HuH-7.5 (cell line): ENCODE data around the gene RNF115.
"Not testable (repeated sequence)": the region's sequence is repeated elsewhere in the genome, so short reads cannot be mapped to it uniquely, and the experiment has no call there.

Experiments
- DNase-seq: peaks from one replicate; pipeline ENCODE4 v3.0.0; 2011; ENCODE audit warnings: low spot score

The RNF115 gene

DNA sequence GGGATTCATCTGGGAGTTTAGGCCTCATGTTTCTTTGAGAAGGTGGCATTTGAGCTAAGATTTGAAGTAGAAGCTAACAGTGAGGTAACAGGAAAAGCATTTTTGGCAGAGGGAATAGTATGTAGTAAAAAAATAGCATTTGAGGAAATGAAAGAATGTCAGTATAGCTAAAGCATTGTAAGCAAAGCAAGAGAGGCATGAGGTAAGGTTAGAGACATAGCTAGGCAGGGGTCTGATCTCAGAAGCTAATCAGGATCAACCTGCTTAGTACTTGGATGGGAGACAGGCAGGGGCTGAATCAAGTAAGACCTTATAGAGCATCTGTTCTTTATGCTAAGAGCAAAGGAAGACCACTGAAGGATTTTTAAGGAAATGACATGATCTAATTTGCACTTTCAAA, 4.1 kb upstream of the RNF115 start:
- DNase-seq, result no peak

DNA sequence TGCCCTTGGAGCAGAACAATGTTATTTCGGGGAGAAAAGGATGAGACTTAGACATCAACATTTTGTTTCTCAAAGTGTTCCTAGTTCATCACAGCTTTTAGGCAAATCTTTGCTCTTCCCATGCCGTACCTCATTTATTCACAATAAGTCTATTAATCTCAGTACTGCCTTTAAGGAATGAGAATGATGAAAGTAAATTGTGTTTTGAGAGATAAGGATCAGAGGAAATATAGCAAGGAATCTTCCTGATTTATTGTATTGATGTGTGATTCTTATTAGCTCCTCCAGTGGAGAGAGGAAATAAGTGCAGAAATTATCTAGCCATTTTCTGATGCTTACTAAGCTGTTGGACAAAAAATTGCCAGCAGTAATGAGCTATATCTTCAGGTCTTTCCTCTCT, 2.1 kb upstream of the RNF115 start:
- no peak for DNase-seq

DNA sequence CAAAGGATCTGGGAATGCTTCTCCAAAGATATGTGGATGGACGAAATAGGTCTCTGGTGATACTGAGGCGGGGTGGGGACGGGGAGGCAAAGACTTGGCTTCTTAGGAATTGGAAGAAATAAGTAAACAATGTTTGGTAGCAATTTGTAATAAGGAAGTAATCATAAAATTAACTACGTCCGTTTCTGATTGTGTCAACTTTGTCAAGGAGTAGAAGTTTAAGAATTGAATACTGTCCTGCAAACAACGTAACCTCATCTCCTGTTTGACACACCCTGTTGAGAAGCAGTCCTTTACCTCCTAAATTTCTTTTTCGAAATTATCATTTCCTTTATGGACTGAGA, 576 bp upstream of the RNF115 start:
- DNase-seq, result no peak

- not testable (repeated sequence) for DNase-seq
Observed at GRCh38 chr1:145822779-145823331, 1.0 kb downstream of the RNF115 start.

DNA sequence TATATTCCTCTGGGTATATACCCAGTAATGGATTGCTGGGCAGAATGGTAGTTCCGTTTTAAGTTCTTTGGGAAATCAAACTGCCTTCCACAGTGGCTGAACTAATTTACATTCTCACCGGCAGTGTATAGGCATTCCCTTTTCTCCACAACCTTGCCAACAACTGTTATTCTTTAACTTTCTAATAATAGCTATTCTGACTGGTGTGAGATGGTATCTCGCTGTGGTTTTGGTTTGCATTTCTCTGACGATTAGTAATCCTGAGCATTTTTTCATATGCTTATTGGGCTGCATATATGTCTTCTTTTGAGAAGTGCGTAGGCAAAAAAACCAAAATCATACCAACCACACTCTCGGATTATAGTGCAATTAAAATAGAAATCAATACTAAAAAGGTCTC, 5.8 kb downstream of the RNF115 start:
- not testable (repeated sequence) for DNase-seq

DNA sequence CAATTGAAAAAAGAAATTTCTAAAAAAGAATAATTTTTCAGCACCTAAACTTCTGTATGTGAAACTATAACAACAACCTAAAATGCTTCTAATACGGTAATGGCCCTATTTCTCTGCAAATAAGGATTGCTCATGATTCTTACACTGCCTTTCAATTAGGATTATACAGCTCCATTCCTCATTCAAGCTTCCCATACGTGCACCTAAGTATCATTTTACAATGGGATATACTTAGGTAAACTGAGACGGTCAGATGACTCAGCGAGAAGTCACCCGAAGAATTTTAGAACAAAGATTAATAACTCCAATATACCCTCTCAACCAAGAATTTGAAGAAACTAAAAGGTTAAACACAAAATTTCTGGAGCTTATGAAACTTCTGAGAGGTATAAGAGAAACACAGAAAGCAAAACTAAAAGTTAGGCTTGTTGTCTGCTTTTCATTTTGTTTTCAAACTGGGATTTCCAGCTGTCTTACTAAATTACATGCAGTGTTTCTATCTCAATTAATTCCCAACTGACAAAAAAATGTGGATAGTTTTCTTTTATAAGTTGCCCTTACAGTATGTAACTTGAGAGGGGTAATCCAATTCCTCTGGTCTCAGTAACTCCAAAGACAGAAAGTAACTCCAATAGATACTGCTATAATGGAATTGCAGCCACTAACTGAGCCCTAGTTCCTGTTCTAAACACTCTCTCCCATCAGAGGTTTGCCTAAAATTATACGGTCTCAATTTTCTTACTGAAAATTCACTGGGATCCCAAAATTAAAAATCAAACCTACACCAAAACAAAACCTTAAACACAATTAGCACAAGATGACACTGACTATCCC, 10.7 kb downstream of the RNF115 start:
- not testable (repeated sequence) for DNase-seq

DNA sequence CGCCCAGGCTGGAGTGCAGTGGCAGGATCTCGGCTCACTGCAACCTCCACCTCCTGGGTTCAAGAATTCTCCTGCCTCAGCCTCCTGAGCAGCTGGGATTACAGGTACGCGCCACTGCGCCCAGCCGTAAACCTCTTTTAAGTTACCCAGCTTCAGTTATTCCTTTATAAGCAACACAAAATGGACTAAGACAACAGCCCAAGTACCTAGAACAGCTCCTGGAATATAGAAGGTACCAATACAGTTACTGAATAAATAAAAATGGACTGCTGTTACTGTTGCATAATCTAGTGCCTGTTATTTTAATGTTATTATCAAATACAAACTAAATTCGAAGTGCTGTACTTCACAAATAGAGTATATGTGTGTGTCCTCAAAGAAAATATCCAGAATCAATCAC, 17.1 kb downstream of the RNF115 start:
- no peak for DNase-seq

GRCh38 chr1:145806408-145806807, 17.5 kb downstream of the RNF115 start:
- no peak for DNase-seq

DNA sequence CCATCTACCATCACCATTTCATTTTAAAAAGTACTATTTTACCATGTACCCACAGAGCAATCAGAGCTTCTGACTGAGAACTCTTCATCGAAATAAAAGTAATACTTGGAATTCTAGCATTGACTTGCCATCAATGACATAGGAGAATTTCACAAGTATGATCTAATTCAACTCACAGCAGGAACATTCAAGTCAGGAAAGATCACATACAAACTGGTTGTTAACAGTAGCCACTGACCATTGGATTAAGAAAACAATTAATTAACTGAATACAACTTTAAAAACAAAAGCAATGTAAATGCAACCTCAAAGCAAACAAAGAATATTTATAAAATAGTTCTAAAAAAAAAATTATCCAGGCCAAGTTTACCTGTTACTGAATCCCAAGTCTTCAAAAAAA, 18.8 kb downstream of the RNF115 start:
- no peak for DNase-seq

- DNase-seq, result no peak
Observed at GRCh38 chr1:145804235-145805045, 19.5 kb downstream of the RNF115 start.

GRCh38 chr1:145799806-145800205, 24.1 kb downstream of the RNF115 start:
- DNase-seq, result no peak

GRCh38 chr1:145796753-145797152, 27.1 kb downstream of the RNF115 start:
- DNase-seq, result no peak

GRCh38 chr1:145795257-145795881, 28.5 kb downstream of the RNF115 start:
- DNase-seq, result no peak

DNA sequence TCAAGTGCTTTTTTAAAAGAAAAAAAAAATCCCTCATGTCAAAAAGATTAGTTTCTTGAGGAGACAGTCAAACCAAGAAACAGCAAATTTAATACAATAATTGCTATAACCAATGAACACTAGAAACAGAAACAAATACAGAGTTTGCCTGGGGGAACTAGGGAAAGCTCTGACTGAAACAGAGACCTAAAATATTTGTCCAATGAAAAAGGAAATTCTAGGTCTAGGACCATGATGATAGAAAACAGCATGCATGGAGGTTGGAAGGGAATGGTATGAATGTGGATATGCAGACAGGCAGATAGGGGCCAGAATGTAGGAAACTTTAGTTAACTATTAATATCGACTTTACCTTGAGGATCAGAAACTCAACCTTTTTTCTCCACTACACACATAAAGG, 31.4 kb downstream of the RNF115 start:
- no peak for DNase-seq

- not testable (repeated sequence) for DNase-seq
Observed at GRCh38 chr1:145791860-145792259, 32.0 kb downstream of the RNF115 start.

GRCh38 chr1:145788580-145788979, 35.3 kb downstream of the RNF115 start:
- no peak for DNase-seq

- no peak for DNase-seq
Observed at GRCh38 chr1:145786271-145786670, 37.6 kb downstream of the RNF115 start.

DNA sequence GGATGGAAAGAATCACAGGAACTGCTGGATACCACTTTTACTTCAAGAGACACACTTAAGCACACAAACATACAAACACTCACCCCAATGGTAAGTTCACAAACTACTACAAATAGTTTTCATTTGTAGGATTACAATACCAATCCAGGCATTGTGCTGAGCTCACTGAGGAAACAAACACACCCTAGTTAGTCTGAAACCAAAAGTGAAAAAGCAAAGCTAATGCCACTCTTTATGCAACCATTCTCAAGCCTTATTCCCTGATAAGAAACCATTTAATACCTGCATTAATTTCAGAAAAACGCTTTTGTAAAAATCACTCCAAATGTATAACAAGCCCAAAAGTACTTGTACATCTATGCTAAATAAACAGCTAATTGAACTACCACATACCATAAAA, 38.3 kb downstream of the RNF115 start:
- no peak for DNase-seq

GRCh38 chr1:145784409-145784808, 39.5 kb downstream of the RNF115 start:
- no peak for DNase-seq

- no peak for DNase-seq
Observed at GRCh38 chr1:145782272-145783099, 41.4 kb downstream of the RNF115 start.

- DNase-seq, result no peak
Observed at GRCh38 chr1:145778146-145778540, 45.8 kb downstream of the RNF115 start.
